ENCODE measurements around the gene LSAMP. TPM values are rescaled to one million over a fixed set of nuclear protein-coding genes. Genes with fewer than 3 reads are reported as not detected.

The LSAMP gene
- polyA plus RNA-seq, 1 of the 3 experiments (the other 2 are of a cell fraction), result 6.6 TPM

GRCh38 chr3:116199063-116199462, 246.2 kb downstream of the LSAMP start (continued):
- TF ChIP-seq POLR2AphosphoS5 (IDR thresholded peaks at IDR 0.05; ENCODE audit: low read depth, low read length), result no peak
- TF ChIP-seq CTCF (IDR thresholded peaks at IDR 0.05), result no peak
- no peak for TF ChIP-seq RAD21 (IDR thresholded peaks at IDR 0.05; ENCODE audit: low read length)

GRCh38 chr3:116198087-116198486, 247.2 kb downstream of the LSAMP start:
- ChIA-PET POLR2A (no interaction called here), CTCF (no interaction called here)
- H3K4me1 ChIP-seq (ENCODE audit: control insufficient read depth in 1 of 2, insufficient read depth in 2 of 2, low read depth in 1 of 2, low read length in 1 of 2), result no peaks in the 10 kb centered on the region
- no peaks in the 10 kb centered on the region for H3K36me3 ChIP-seq (replicated peaks in 1 of 2; ENCODE audit: control insufficient read depth in 1 of 2, insufficient read depth in 2 of 2, low read length in 1 of 2)
- H3K9me3 ChIP-seq, result no peaks in the 10 kb centered on the region
- no peak overlapping the region for H2AFZ ChIP-seq (ENCODE audit: low read depth)
- peak; percentile 60 for TF ChIP-seq PBX3 (IDR thresholded peaks at IDR 0.05)
- TF ChIP-seq FOSL2 (IDR thresholded peaks at IDR 0.05; ENCODE audit: borderline replicate concordance, low read depth), result peak; percentile 44; the same call in 1 of the 2 replicates
- TF ChIP-seq JUND (IDR thresholded peaks at IDR 0.05), result peak; percentile 51
- TF ChIP-seq RAD21 (IDR thresholded peaks at IDR 0.05; ENCODE audit: low read length), result no peak
- H4K20me1 ChIP-seq (ENCODE audit: insufficient read depth), result no peaks in the 10 kb centered on the region
- H3K27ac ChIP-seq (ENCODE audit: low read depth in 2 of 2, low read length in 1 of 2), result no peak overlapping the region
- no peaks in the 10 kb centered on the region for H3K9me2 ChIP-seq
- WGBS (ENCODE audit: low lambda C conversion rate), result 27% methylated on average over 2 of the region's 2 CpGs
- no peak overlapping the region for H3K4me2 ChIP-seq
- H3F3A ChIP-seq (replicated peaks; ENCODE audit: insufficient read depth), result no peaks in the 10 kb centered on the region
- no peaks in the 10 kb centered on the region for H3K79me2 ChIP-seq (ENCODE audit: insufficient read depth)
- H3K4me3 ChIP-seq (ENCODE audit: low read depth in 2 of 2, low read length in 1 of 2), result no peak overlapping the region
- no peak for DNase-seq
- no peak overlapping the region for H3K9ac ChIP-seq
- H3K27me3 ChIP-seq (ENCODE audit: insufficient read depth), result no peaks in the 10 kb centered on the region

- 81% methylated on average over 1 of the region's 1 CpG for WGBS (ENCODE audit: low lambda C conversion rate)
- Histone ChIP-seq H3K79me2 (ENCODE audit: insufficient read depth) (no peaks in the 10 kb centered on the region), H3K27me3 (ENCODE audit: insufficient read depth) (no peaks in the 10 kb centered on the region), H3K27ac (ENCODE audit: low read depth in 2 of 2, low read length in 1 of 2) (no peak overlapping the region), H3F3A (replicated peaks; ENCODE audit: insufficient read depth) (no peaks in the 10 kb centered on the region), H3K4me1 (ENCODE audit: control insufficient read depth in 1 of 2, insufficient read depth in 2 of 2, low read depth in 1 of 2, low read length in 1 of 2) (peaks cover 3 to 5% of the 10 kb centered on the region in 2 experiments; a peak in 3 of 4 replicates), H3K9me2 (no peaks in the 10 kb centered on the region), H2AFZ (ENCODE audit: low read depth) (no peak overlapping the region), H3K9ac (no peak overlapping the region), H3K36me3 (replicated peaks in 1 of 2; ENCODE audit: control insufficient read depth in 1 of 2, insufficient read depth in 2 of 2, low read length in 1 of 2) (no peaks in the 10 kb centered on the region), H3K4me3 (ENCODE audit: low read depth in 2 of 2, low read length in 1 of 2) (no peak overlapping the region), H3K4me2 (no peak overlapping the region), H4K20me1 (ENCODE audit: insufficient read depth) (no peaks in the 10 kb centered on the region), H3K9me3 (no peaks in the 10 kb centered on the region)
- POLR2A ChIA-PET, result no interaction called here
- CTCF ChIA-PET, result no interaction called here
- TF ChIP-seq FOXJ3 (CRISPR knock-in tag; IDR thresholded peaks at IDR 0.05), result no peak
- TF ChIP-seq TCF12 (IDR thresholded peaks at IDR 0.05), result no peak
- TF ChIP-seq TEAD4 (IDR thresholded peaks at IDR 0.05; ENCODE audit: borderline replicate concordance, insufficient read depth), result no peak
- no peak for TF ChIP-seq FOXM1 (IDR thresholded peaks at IDR 0.05; ENCODE audit: low read depth)
- TF ChIP-seq USF2 (IDR thresholded peaks at IDR 0.05; ENCODE audit: borderline replicate concordance, low read depth, low read length), result no peak
- TF ChIP-seq YY1 (IDR thresholded peaks at IDR 0.05; ENCODE audit: low read depth), result no peak
- no peak for TF ChIP-seq SMC3 (IDR thresholded peaks at IDR 0.05; ENCODE audit: low read depth, low read length)
- no peak for TF ChIP-seq MEF2A (IDR thresholded peaks at IDR 0.05; ENCODE audit: borderline replicate concordance, low read depth)
- no peak for TF ChIP-seq MAX (IDR thresholded peaks at IDR 0.05; ENCODE audit: low read depth)
- TF ChIP-seq GATA2 (CRISPR knock-in tag; IDR thresholded peaks at IDR 0.05), result no peak
- no peak for DNase-seq
These were observed 252.8 kb downstream of the LSAMP start for GRCh38 chr3:116192464-116192863.

All from SK-N-SH (cell line).